ENCODE data around the gene APOM. TPM values are rescaled to one million over a fixed set of nuclear protein-coding genes. Genes with fewer than 3 reads are reported as not detected.

APOM gene
- total and polyA plus RNA-seq, 4 donors, result 0.42 to 2.6 (median 0.96) TPM; not detected in 1

- no peaks in the 10 kb centered on the region for H3K9me3 ChIP-seq (ENCODE audit: control insufficient read depth, low read length)
- WGBS, 2 donors, result 0% methylated on average over 39 of the region's 39 CpGs
- peaks cover 0 to 11% of the 10 kb centered on the region in 2 donors for H3K36me3 ChIP-seq (ENCODE audit: control insufficient read depth in 1 of 2, insufficient read depth in 2 of 2, low read length in 1 of 2)
- no peaks in the 10 kb centered on the region for H3K27me3 ChIP-seq (ENCODE audit: control insufficient read depth in 1 of 2, insufficient read depth in 2 of 2, low read length in 1 of 2)
- peak within 1 kb of the TSS; percentile 49 to 86 for H3K27ac ChIP-seq (ENCODE audit: low read depth in 1 of 2, low read length in 2 of 2)
- intact Hi-C loops (cut with DNase I), result loop anchor here in 1 of 2 donors (1.0 to 5.0 kb wide), 3 partner anchors 13 to 127 kb away; partner anchors contain the start of genes BAG6 and PRRC2A
- H3K4me1 ChIP-seq (ENCODE audit: control insufficient read depth in 1 of 2, insufficient read depth in 2 of 2, low read length in 2 of 2), result no peaks in the 10 kb centered on the region
- DNase-seq, result peak; percentile 94 to 95
- H3K4me3 ChIP-seq (ENCODE audit: low read length in 2 of 2), result peak within 1 kb of the TSS; percentile 46 to 49
- ATAC-seq (ENCODE audit: low FRiP score), result peak; percentile 87
Measured at GRCh38 chr6:31664790-31665500, 9.3 kb downstream of the APOM start, which contains the start of gene GPANK1. Gene GPANK1, minus strand, starts transcription at chr6:31664997. Its CDS starts 519 bp downstream, at chr6:31664478.

- Histone ChIP-seq H3K9me3 (ENCODE audit: control insufficient read depth, low read length) (no peaks in the 10 kb centered on the region), H3K4me3 (ENCODE audit: low read length in 2 of 2) (peak within 1 kb of the TSS; percentile 55 to 77), H3K4me1 (ENCODE audit: control insufficient read depth in 1 of 2, insufficient read depth in 2 of 2, low read length in 2 of 2) (no peaks in the 10 kb centered on the region), H3K27ac (ENCODE audit: low read depth in 1 of 2, low read length in 2 of 2) (peak within 1 kb of the TSS; percentile 49 to 86), H3K36me3 (ENCODE audit: control insufficient read depth in 1 of 2, insufficient read depth in 2 of 2, low read length in 1 of 2) (peaks cover 0 to 11% of the 10 kb centered on the region in 2 donors), H3K27me3 (ENCODE audit: control insufficient read depth in 1 of 2, insufficient read depth in 2 of 2, low read length in 1 of 2) (no peaks in the 10 kb centered on the region)
- ATAC-seq (ENCODE audit: low FRiP score) (peak; percentile 95), DNase-seq (peak; percentile 99)
- 0 to 1% methylated on average over 63 of the region's 63 CpGs for WGBS, 2 donors
- intact Hi-C loops (cut with DNase I), result loop anchor here in 1 of 2 donors (5.0 kb wide), 1 partner anchor 127 kb away; no protein-coding TSS in a partner anchor
Measured at GRCh38 chr6:31665501-31666336, 10.0 kb downstream of the APOM start, which contains the start of gene CSNK2B. Gene CSNK2B, plus strand, starts transcription at chr6:31666080. Its CDS starts 752 bp downstream, at chr6:31666832.

- ATAC-seq (ENCODE audit: low FRiP score) (no peak), DNase-seq (no peak)
- WGBS, 2 donors, result 5 to 6% methylated on average over 15 of the region's 15 CpGs
- Histone ChIP-seq H3K4me1 (ENCODE audit: control insufficient read depth in 1 of 2, insufficient read depth in 2 of 2, low read length in 2 of 2) (no peaks in the 10 kb centered on the region), H3K4me3 (ENCODE audit: low read length in 2 of 2) (peak overlapping the region; percentile 55 to 77), H3K9me3 (ENCODE audit: control insufficient read depth, low read length) (no peaks in the 10 kb centered on the region), H3K27ac (ENCODE audit: low read depth in 1 of 2, low read length in 2 of 2) (peak overlapping the region in 1 of 2 donors; percentile 43), H3K27me3 (ENCODE audit: control insufficient read depth in 1 of 2, insufficient read depth in 2 of 2, low read length in 1 of 2) (no peaks in the 10 kb centered on the region), H3K36me3 (ENCODE audit: control insufficient read depth in 1 of 2, insufficient read depth in 2 of 2, low read length in 1 of 2) (peaks cover 0 to 11% of the 10 kb centered on the region in 2 donors)
- intact Hi-C loops (cut with DNase I), result loop anchor here in 1 of 2 donors (5.0 kb wide), 1 partner anchor 126 kb away; no protein-coding TSS in a partner anchor
Measured at GRCh38 chr6:31666337-31666965, 10.8 kb downstream of the APOM start.

- H3K4me1 ChIP-seq (ENCODE audit: control insufficient read depth in 1 of 2, insufficient read depth in 2 of 2, low read length in 2 of 2), result no peaks in the 10 kb centered on the region
- intact Hi-C loops (cut with DNase I), result loop anchor here in 1 of 2 donors (5.0 kb wide), 1 partner anchor 123 kb away; no protein-coding TSS in a partner anchor
- WGBS, 2 donors, result 81 to 86% methylated on average over 8 of the region's 8 CpGs
- no peak for ATAC-seq (ENCODE audit: low FRiP score)
- no peaks in the 10 kb centered on the region for H3K27me3 ChIP-seq (ENCODE audit: control insufficient read depth in 1 of 2, insufficient read depth in 2 of 2, low read length in 1 of 2)
- DNase-seq, result no peak
- no peak within 1 kb of the TSS for H3K4me3 ChIP-seq (ENCODE audit: low read length in 2 of 2)
- peaks cover 0 to 12% of the 10 kb centered on the region in 2 donors for H3K36me3 ChIP-seq (ENCODE audit: control insufficient read depth in 1 of 2, insufficient read depth in 2 of 2, low read length in 1 of 2)
- no peak within 1 kb of the TSS for H3K27ac ChIP-seq (ENCODE audit: low read depth in 1 of 2, low read length in 2 of 2)
- H3K9me3 ChIP-seq (ENCODE audit: control insufficient read depth, low read length), result no peaks in the 10 kb centered on the region
Measured at GRCh38 chr6:31669676-31670075, 14.0 kb downstream of the APOM start, which contains the start of gene LY6G5B. Gene LY6G5B, plus strand, starts transcription at chr6:31669976. Its CDS starts 975 bp downstream, at chr6:31670951.

GRCh38 chr6:31676322-31676903 lies 20.7 kb downstream of the APOM start:
- Histone ChIP-seq H3K27me3 (ENCODE audit: control insufficient read depth in 1 of 2, insufficient read depth in 2 of 2, low read length in 1 of 2) (no peaks in the 10 kb centered on the region), H3K4me3 (ENCODE audit: low read length in 2 of 2) (no peak overlapping the region), H3K4me1 (ENCODE audit: control insufficient read depth in 1 of 2, insufficient read depth in 2 of 2, low read length in 2 of 2) (no peaks in the 10 kb centered on the region), H3K9me3 (ENCODE audit: control insufficient read depth, low read length) (no peaks in the 10 kb centered on the region), H3K36me3 (ENCODE audit: control insufficient read depth in 1 of 2, insufficient read depth in 2 of 2, low read length in 1 of 2) (peaks cover 0 to 1% of the 10 kb centered on the region in 2 donors), H3K27ac (ENCODE audit: low read depth in 1 of 2, low read length in 2 of 2) (no peak overlapping the region)
- intact Hi-C loops (cut with DNase I), result no loop called here
- ATAC-seq (ENCODE audit: low FRiP score) (no peak), DNase-seq (no peak)
- 72 to 79% methylated on average over 4 of the region's 4 CpGs for WGBS, 2 donors

GRCh38 chr6:31676904-31677303 lies 21.2 kb downstream of the APOM start:
- H3K9me3 ChIP-seq (ENCODE audit: control insufficient read depth, low read length), result no peaks in the 10 kb centered on the region
- DNase-seq (no peak), ATAC-seq (ENCODE audit: low FRiP score) (no peak)
- no peaks in the 10 kb centered on the region for H3K4me1 ChIP-seq (ENCODE audit: control insufficient read depth in 1 of 2, insufficient read depth in 2 of 2, low read length in 2 of 2)
- H3K4me3 ChIP-seq (ENCODE audit: low read length in 2 of 2), result no peak overlapping the region
- intact Hi-C loops (cut with DNase I), result no loop called here
- peaks cover 0 to 1% of the 10 kb centered on the region in 2 donors for H3K36me3 ChIP-seq (ENCODE audit: control insufficient read depth in 1 of 2, insufficient read depth in 2 of 2, low read length in 1 of 2)
- H3K27me3 ChIP-seq (ENCODE audit: control insufficient read depth in 1 of 2, insufficient read depth in 2 of 2, low read length in 1 of 2), result no peaks in the 10 kb centered on the region
- no peak overlapping the region for H3K27ac ChIP-seq (ENCODE audit: low read depth in 1 of 2, low read length in 2 of 2)
- WGBS, 2 donors, result 52 to 60% methylated on average over 6 of the region's 6 CpGs

- ATAC-seq (ENCODE audit: low FRiP score) (no peak), DNase-seq (no peak)
- Histone ChIP-seq H3K27me3 (ENCODE audit: control insufficient read depth in 1 of 2, insufficient read depth in 2 of 2, low read length in 1 of 2) (no peaks in the 10 kb centered on the region), H3K4me1 (ENCODE audit: control insufficient read depth in 1 of 2, insufficient read depth in 2 of 2, low read length in 2 of 2) (no peaks in the 10 kb centered on the region), H3K27ac (ENCODE audit: low read depth in 1 of 2, low read length in 2 of 2) (no peak overlapping the region), H3K4me3 (ENCODE audit: low read length in 2 of 2) (no peak overlapping the region), H3K36me3 (ENCODE audit: control insufficient read depth in 1 of 2, insufficient read depth in 2 of 2, low read length in 1 of 2) (no peaks in the 10 kb centered on the region), H3K9me3 (ENCODE audit: control insufficient read depth, low read length) (no peaks in the 10 kb centered on the region)
- 73 to 76% methylated on average over 8 of the region's 8 CpGs for WGBS, 2 donors
- intact Hi-C loops (cut with DNase I), result no loop called here
Measured at GRCh38 chr6:31677955-31678354, 22.3 kb downstream of the APOM start.
